ENCODE measurements around the gene SRF.
"Not testable (repeated sequence)": the region's sequence is repeated elsewhere in the genome, so short reads cannot be mapped to it uniquely, and the experiment has no call there.

SRF gene

DNA sequence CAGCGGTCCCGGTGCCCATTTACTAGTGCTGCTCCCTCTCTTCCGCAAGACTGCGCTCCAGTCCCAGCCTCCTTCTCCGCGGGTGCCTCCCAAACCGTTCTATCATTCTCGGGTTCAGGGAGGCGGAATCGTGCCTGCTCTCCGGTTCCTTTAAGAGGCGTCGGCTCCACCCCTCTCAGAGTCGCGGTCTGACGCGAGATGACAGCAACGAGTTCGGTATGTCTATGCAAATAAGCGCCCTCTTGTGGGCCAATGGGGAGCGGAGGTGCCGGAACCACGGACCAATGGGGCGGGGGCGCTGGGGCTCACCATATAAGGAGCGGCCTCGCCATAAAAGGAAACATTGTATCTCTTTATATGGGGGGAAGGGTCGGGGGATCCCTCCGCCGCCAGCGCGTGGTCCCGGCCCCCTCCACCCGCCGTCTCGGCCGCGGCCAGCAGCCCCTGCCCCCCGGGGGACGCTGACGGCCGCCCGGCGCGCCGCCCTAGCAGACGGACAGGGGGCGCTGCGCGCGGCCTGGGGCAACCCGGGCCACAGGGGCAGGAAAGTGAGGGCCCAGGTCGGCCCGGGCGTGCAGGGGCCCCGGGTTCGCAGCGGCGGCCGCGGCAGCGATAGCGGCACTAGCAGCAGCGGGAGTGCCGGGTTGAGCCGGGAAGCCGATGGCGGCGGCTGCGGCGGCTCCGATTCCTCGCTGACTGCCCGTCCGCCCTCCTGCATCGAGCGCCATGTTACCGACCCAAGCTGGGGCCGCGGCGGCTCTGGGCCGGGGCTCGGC lies at the start of gene SRF:
Gene SRF, plus strand, starts transcription at position 339 of the 776 bp plus-strand sequence. Its CDS starts 388 bp downstream, at position 727.
- peak; percentile 99 for DNase-seq

DNA sequence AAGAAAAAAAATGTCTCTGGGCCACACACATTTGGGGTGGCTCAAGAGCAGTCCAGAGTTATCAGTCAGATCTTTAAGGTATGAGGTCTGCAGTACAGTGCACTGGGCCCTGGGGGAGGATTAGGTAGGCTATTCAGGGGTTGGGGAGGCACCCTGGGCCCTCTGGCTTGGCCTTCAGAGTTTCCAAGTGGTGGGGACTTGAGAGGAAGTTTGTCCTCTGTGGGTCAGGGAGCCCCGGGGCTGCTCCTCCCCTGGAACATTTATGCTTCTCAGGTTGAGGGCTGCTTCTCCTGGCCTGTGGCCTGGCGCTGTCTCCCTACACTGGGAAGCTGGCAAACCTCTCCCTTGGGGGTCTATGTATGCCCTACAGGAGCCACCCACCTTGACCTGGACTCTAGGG lies 48.9 kb upstream of the SRF start:
- DNase-seq = no peak

DNA sequence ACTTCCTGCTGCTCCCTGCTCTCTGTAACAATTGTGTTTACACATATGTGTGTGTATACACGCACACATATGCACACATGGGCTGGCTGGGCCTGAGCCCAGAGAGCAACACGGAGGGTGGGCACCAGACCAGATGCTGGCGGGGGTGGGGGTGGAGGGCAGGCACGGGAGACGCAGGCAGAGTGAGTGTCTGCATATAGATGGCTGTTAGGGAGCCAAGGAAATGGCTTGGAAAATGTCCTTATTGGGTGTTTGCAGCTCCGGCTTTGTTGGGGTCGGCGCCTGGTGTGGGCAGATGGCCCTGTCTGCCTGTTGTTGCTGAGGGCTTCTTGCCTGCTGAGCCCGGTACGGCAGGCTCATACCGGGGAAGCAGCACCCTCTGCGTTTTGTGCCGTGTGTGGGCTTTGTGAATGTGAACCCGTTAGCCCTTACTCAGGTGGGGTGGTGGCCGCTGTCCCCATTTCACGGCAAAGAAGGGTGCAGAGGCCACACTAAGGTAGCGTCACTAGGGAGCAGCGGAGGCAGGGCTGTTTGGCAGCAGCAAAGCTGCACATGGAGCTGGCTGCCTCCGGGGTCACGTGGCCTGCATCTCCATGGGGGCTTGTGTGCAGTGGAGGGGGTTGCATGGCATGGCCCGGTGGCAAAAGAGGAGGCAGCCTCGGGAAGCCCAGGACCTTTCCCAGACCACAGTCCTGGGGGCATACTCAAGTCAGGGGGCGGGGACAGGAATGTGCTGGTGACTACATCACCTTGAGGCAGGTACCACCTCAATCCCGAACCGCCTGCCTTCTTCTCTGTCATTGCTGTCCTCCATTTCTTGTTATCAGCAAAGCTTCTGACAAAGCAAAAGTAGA lies 47.4 kb upstream of the SRF start:
- no peak for DNase-seq

DNA sequence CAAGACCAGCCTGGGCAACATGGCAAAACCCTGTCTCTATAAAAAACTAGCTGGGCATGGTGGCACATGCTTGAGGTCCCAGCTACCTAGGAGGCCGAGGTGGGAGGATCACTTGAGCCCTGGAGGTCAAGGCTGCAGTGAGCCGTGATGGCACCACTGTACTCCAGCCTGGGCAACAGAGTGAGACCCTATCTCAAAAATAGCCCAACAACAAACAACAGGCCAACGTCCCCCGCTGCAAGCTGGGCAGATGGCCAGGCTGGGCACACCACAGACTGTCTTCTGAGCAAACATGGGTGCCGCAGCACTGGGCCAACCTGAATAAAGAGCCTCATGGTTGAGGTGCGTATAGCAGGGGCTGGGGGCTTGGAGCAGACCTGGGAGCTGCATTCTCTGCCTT lies 46.6 kb upstream of the SRF start:
- DNase-seq = no peak

DNA sequence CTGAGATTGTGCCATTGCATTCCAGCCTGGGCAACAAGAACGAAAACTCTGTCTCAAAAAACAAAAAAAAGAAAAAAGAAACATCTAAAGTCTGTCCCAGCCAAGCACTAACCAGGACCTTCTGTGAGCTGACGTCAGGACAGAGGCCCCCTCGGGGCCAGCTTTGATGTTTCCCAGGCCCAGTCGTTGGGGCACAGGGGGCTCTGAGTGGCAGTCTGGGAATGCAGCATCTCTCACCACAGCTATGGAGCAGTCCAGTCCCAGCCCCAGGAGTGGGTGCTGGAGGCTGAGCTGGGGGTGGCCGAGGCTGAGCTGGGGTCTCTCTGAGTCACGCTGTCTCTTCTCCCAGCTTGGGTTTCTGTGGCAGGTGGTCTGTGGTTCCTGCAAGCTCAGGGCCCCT lies 46.0 kb upstream of the SRF start:
- no peak for DNase-seq

DNA sequence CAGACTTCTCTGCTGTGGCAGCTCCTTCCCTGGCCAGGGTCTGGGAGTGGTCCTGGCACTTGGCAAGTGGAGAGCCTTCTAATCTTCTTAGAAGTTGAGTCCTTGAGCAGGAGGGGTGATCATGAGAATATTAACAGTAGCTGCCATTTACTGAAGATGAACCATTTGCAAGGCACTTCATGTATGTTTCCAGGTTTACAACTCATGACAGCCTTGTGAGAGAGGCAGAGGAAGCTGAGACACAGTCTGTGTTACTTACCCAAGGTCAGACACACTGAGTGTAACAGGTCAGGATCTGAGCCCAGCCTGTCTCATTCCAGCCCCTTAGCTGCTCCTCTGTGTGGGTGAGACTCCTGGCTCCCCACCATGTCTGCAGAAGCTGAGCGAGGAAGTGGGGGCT lies 45.5 kb upstream of the SRF start:
- no peak for DNase-seq

DNA sequence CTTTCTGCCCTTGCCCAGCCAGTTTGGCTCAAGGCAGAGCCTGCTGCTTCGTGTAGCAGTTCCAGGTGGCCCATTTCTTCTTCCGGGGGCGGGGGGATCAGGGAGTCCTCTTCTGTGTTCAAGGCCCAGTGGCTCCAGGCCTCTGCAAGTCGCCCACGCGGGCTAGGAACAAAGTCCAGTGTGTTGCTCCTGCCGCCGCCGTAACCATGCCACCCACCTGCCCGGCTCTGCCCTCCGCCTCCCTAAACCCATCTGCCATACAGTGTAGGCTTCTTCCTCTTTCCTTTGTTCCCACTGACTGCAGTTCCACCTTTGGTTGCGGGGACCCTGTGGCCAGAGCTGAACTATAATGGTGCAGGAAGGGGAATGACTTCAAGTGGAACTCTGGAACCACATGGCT lies 43.9 kb upstream of the SRF start:
- no peak for DNase-seq

DNA sequence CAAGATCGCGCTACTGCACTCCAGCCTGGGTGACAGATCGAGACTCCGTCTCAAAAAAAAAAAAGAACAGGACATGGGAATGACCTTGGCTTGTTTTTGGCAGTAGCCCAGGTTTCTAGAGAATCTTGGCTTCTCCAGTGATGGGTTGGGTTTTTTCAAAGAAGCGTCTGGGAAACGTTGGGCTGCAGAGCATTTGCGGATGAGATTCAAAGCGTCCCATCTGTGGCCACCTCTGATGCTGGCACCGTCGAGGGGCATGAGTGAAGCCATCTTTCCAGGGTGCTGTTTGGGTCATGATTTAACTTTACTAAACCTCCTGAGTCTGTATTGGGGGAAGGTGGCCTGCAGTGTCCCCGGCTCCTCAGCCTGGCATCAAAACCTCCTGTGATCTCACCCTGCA lies 43.2 kb upstream of the SRF start:
- no peak for DNase-seq

DNA sequence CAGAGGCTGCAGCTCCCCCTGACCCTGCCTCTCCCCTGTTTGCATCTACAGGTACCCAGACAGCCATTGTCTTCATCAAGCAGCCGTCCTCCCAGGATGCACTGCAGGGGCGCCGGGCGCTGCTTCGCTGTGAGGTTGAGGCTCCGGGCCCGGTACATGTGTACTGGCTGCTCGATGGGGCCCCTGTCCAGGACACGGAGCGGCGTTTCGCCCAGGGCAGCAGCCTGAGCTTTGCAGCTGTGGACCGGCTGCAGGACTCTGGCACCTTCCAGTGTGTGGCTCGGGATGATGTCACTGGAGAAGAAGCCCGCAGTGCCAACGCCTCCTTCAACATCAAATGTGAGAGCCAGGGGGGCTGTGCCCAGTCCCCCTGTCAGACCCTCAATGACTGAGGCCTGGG lies 42.1 kb upstream of the SRF start:
- no peak for DNase-seq

DNA sequence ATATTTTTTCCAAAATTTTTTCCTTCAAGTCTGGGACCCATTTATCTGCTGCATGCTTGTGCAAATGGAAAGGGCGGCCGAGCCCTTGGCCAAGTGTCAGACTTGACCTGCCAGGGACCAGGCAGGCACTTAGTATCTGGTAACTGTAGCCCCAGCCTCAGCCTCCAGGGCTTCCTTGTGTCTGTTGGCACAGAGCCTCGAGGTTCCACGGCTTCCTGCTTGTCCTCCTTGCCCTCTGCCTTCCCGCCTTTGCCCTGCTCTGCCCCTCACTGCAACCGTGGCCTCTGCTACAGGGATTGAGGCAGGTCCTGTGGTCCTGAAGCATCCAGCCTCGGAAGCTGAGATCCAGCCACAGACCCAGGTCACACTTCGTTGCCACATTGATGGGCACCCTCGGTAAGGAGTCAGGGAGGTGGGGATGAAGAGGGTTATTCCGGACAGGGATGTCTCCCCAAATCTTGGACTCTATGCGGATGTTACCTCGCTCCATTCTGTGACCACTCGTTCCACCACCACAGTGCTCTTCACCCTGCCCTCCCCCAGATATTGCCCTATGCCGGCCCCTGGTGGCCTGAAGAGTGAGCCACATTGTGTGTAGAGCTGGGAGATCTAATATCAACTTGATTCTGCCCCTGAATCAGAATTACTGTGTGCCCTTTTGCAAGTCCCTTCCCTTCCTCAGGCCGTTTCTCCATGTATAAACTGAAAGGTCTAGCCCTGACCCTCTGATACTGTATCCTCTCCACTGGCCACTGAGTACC lies 41.5 kb upstream of the SRF start:
- no peak for DNase-seq

DNA sequence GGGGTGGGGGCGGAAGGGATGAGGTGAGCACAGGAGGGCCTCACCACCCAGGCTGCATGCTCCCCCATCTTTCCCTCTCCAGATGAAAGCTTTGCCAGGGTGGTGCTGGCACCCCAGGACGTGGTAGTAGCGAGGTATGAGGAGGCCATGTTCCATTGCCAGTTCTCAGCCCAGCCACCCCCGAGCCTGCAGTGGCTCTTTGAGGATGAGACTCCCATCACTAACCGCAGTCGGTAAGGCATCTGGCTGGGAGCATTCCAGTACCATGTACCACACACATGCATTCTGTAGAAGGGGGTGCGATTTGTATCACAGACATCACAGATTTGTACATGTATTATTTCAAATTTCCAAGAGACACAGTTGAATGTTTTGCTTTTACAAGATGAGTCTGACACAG lies 40.6 kb upstream of the SRF start:
- DNase-seq = no peak

DNA sequence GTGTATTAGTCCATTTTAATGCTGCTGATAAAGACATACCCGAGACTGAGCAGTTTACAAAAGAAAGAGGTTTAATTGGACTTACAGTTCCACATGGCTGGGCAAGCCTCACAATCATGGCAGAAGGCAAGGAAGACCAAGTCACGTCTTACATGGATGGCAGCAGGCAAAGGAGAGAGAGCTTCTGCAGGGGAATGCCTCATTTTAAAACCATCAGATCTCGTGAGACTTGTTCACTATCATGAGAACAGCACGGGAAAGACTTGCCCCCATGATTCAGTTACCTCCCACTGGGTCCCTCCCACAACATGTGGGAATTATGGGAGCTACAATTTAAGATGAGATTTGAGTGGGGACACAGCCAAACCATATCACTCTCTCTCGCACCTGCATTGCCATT lies 39.7 kb upstream of the SRF start:
- DNase-seq = not testable (repeated sequence)

DNA sequence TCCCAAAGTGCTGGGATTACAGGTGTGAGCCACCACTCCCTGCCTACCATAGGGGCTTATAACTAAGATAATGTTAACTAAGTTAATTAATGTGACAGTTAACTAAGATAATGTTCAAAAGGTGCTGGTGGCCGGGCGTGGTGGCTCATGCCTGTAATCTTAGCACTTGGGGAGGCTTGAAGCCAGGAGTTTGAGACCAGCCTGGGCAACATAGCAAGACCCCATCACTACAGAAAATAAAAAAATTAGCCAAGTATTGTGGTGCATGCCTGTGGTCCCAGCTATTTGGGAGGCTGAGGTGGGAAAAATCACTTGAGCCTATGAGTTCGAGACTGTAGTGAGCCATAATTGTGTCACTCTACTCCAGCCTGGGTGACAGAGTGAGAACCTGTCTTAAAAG lies 32.8 kb upstream of the SRF start:
- DNase-seq = no peak

DNA sequence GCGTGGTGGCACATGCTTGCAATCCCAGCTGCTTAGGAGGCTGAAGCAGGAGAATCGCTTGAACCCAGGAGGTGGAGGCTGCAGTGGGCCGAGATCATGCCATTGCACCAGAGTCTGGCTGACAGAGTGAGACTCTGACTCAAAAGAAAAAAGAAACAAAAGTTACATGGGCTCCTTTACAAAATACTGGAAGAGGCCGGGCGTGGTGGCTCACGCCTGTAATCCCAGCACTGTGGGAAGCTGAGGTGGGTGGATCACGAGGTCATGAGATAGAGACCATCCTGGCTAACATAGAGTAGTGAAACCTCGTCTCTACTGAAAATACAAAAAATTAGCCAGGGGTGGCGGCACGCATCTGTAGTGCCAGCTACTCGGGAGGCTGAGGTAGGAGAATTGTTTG lies 31.1 kb upstream of the SRF start:
- not testable (repeated sequence) for DNase-seq

DNA sequence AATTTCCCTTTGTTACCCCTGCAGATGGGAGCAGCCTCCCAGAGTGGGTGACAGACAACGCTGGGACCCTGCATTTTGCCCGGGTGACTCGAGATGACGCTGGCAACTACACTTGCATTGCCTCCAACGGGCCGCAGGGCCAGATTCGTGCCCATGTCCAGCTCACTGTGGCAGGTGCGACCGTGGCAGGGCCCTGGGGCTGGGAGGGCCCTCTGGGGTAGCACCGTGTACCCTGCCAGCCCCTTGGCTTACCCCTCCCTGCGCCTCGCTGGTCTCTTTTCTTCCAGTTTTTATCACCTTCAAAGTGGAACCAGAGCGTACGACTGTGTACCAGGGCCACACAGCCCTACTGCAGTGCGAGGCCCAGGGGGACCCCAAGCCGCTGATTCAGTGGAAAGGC lies 29.4 kb upstream of the SRF start:
- DNase-seq = no peak

DNA sequence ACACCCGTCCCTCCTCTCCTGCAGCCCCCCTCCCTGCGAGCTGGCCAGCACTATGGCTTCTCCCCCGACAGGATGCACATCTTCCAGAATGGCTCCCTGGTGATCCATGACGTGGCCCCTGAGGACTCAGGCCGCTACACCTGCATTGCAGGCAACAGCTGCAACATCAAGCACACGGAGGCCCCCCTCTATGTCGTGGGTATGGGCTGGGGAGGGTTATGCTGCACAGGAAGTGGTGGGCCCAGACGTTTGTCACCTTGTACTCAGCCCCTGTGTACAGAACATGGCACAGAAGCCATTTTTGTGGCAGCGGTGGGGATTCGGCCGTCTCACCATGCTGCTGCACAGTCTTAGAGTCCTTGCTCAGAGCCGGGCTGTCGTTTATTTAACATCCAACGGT lies 29.0 kb upstream of the SRF start:
- no peak for DNase-seq

DNA sequence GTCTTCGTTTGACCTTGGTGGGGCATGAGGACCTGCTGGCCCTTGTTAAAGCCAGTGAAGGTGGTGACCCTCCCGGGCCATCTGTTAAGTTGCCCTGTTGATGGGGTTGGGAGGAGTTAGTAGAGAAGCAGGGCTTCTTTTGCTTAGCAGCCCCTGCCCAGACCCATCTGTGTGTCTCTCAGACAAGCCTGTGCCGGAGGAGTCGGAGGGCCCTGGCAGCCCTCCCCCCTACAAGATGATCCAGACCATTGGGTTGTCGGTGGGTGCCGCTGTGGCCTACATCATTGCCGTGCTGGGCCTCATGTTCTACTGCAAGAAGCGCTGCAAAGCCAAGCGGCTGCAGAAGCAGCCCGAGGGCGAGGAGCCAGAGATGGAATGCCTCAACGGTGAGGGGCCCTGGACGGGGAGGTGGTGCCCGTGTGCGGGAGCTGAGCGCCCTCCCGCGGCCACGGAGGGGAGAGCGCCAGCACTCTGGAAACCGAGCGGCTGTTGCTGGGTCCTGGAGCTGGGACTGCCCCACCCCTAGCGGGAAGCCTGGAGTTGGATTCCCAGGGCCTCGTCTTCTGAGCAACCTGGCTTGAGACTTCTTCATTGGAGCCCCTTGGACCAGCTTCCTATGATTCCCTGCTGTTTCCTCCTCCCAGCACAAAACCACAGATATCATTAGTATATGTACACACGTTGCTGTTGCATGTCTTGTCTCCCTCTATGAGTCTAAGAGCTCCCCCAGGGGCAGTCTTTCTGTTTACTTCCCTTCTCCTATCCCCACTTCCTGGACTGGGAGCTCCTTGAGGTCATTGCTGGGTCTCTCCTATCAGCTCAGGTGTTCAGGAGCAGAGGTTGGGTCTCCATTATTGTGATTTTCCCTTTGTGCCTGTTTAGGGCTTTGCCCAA lies 27.6 kb upstream of the SRF start:
- DNase-seq = peak; percentile 74

DNA sequence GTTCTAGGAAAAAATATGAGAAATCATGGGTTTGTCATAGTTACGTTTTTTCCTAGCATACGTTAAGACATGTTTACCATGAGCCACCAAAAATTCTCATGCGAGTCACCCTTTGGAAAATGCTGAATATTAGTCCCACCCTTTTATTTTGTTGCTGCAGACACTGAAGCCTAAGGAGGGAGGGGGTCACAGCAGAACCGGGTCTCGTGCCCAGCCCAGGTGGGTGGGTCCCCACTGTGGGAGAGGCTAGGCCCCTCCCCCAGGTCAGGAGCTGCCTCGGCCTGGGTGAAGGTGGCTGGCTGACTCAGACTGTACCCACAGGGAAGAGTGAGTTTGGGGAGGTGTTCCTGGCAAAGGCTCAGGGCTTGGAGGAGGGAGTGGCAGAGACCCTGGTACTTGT lies 26.2 kb upstream of the SRF start:
- no peak for DNase-seq

DNA sequence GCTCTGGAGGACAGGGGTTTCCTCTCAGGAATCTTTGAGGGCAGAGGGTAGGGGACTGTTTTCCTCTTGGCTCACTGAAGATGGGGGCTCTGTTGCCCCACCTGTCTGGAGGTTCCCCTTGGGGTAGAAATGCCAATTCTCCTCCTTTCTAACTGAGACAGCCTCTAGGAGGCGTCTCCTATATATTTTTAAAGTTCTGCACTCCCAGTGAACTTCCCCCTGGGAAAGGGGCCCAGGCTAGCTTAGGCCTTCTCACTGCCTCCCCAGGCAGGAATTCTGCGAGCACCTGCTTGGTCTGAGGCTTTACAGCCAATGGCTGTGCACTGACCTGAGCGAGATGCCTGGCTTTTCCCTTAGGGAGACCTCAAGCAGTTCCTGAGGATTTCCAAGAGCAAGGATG lies 24.8 kb upstream of the SRF start:
- DNase-seq = no peak

DNA sequence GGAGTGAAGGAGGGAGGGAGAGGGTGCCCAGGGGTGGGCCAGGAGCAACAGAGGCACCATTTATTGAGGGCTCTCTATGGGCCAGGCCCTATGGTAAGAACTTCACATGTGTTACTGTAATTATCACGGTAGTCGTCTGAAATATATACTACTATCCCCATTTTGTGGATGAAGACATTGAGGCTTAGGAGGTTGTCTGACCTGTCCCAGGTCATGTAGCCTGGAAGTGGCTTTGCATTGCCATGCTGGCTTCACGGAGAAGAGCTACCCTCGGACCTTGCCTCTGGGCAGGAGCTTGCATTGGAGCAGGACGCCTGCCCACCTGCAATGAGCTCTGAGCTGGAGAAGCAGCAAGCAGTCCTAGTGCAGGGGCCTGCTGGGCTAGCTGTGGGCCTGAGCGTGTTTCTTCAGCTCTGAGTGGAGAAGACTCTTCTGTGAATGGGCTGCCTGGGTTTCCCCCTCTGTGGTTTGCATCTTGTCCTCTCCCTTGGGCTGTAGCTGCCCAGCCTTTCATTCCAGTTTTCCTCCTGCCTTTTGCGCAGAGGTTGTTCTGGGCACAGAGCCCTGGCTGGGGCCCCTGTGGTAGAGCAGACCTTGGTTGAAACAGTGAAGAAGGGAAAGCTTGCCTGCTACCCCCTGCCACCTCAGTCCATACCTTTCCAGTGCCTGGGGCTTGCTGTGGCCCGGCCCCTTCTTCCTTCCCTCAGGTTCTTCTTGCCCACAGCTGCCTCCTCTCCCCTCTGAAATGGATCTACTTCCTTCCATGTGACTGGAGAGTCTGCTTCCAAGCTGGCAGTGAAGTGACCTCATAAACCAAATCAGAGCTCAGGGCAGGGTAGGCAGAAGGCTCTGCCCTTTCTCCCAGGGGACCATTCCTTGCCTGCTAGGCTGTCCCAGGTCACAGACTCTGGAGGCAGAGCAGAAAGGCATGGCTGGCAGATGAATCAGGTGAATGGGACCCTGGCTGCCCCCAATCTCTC lies 24.1 kb upstream of the SRF start:
- DNase-seq = no peak
